Psoas muscle (tissue), 8 donors: ENCODE data around the gene MRPL49. TPM values are rescaled to one million over a fixed set of nuclear protein-coding genes. Genes with fewer than 3 reads are reported as not detected.

ENCODE experiments used
- ATAC-seq, 4 donors: fragments of 200-7000 bp; cut with Tn5 transposase; one replicate each; pipeline ENCODE4 v1.9.1; 2020; ENCODE audit warnings: moderate library complexity in 3 of 4, mild to moderate bottlenecking in 2 of 4
- DNase-seq, 2 donors: peaks; one replicate each; pipeline ENCODE4 v3.0.0-alpha.2; 2020
- H3K27ac ChIP-seq: fragments of 200-600 bp; one replicate; pipeline ENCODE4 v1.8.0; 2022
- H3K27me3 ChIP-seq, 3 donors: fragments of 200-600 bp in 1 of 3; one replicate each; pipeline versions ENCODE4 v1.6.1 to v1.8.0; 2013 to 2022; ENCODE audit warnings: low read length in 2 of 3, mild to moderate bottlenecking in 2 of 3, moderate library complexity in 1 of 3; ENCODE audit not compliant: insufficient read depth in 3 of 3
- H3K36me3 ChIP-seq, 2 donors: fragments of 200-600 bp in 1 of 2; one replicate each; pipeline versions ENCODE4 v1.6.1 to v1.8.0; 2013 to 2022; ENCODE audit warnings: low read depth in 1 of 2, mild to moderate bottlenecking in 1 of 2, moderate library complexity in 1 of 2; ENCODE audit not compliant: insufficient read depth in 1 of 2
- H3K4me1 ChIP-seq: fragments of 200-600 bp; one replicate; pipeline ENCODE4 v1.8.0; 2022
- H3K4me3 ChIP-seq: fragments of 200-600 bp; one replicate; pipeline ENCODE4 v1.8.0; 2022; ENCODE audit warnings: mild to moderate bottlenecking
- H3K9me3 ChIP-seq: fragments of 200-600 bp; one replicate; pipeline ENCODE4 v1.8.0; 2022
- CTCF ChIP-seq: fragments of 200-600 bp; IDR thresholded peaks from one replicate; pipeline ENCODE4 v1.8.0; 2022; ENCODE audit warnings: antibody characterized with exemption
- WGBS, 3 donors: extraction: QIAGEN DNeasy Blood & Tissue Kit; methylation state at CpG; one replicate each; pipeline versions ENCODE4 v1.1.6 to v1.1.7; 2013; 5-methylcytosine and 5-hydroxymethylcytosine counted together
- intact Hi-C, 2 donors: fragments of 100-400 bp; cut with DNase I; formaldehyde crosslinking; loops; one replicate each; pipeline versions ENCODE4 v1.11.0 to v1.14.2; 2022
- polyA plus RNA-seq, 3 donors: library from polyadenylated mRNA; stranded (reverse); fragments of 200-250 nt; gene quantifications; one replicate each; pipeline ENCODE4 v1.2.3, GENCODE V29; 2013
- total RNA-seq, 4 donors: library from RNA; stranded (reverse); fragmentation: NEBNext Ultra II Directional in 2 of 4; extraction: Animal tissue kit (Norgen Biotek cat#: 25700) in 2 of 4; gene quantifications; one replicate each; pipeline versions ENCODE4 v1.2.1 to v1.2.4, GENCODE V29; 2021 to 2023
- donor health status: healthy with polysubstance abuse.
- donor health status: DM: no; HTN: no; CAD: no; lungs with moderate emphysema.
- donor health status: Bipolar disorder and iron deficiency.
- donor health status: healthy.
- donor health status: DM: yes; HTN: yes; CAD: no.
- donor health status: DM: no; HTN: no; CAD: no.
- donor health status: DM: no; HTN: no; CAD: no.
- donor health status: DM: yes; HTN: yes; CAD: no.

The MRPL49 gene
- total and polyA plus RNA-seq, 7 donors: 29.0 to 54.1 (median 32.9) TPM

GRCh38 chr11:65110354-65110861, 11.7 kb upstream of the MRPL49 start:
- peak overlapping the region; percentile 46 for H3K27ac ChIP-seq
- no peak overlapping the region for H3K4me3 ChIP-seq
- ATAC-seq: peak; percentile 51 to 66 (median 58)
- intact Hi-C loops: loop anchor here (2.0 to 10.0 kb wide), 3 partner anchors 70 to 266 kb away; partner anchors contain the start of genes ARL2 (in 1 of the 2), CAPN1 (in 1 of the 2) and CDC42BPG (in 1 of the 2)
- TF ChIP-seq CTCF: peak; percentile 100
- WGBS, 3 donors: 14 to 16% (median 15%) methylated on average over 17 to 18 of the region's 18 CpGs
- peaks cover 17% of the 10 kb centered on the region for H3K4me1 ChIP-seq
- DNase-seq: peak; percentile 85 to 91
- H3K9me3 ChIP-seq: no peaks in the 10 kb centered on the region
- no peaks in the 10 kb centered on the region for H3K27me3 ChIP-seq
- peaks cover 0 to 35% of the 10 kb centered on the region in 2 donors for H3K36me3 ChIP-seq

- Histone ChIP-seq H3K27ac (peak overlapping the region; percentile 46), H3K27me3 (no peaks in the 10 kb centered on the region), H3K4me3 (peak overlapping the region; percentile 73), H3K4me1 (peaks cover 26% of the 10 kb centered on the region), H3K9me3 (no peaks in the 10 kb centered on the region), H3K36me3 (peaks cover 0 to 35% of the 10 kb centered on the region in 2 donors)
- peak in 1 of 4 donors; percentile 0 for ATAC-seq
- intact Hi-C loops: loop anchor here (2.0 to 10.0 kb wide), 3 partner anchors 70 to 266 kb away; partner anchors contain the start of genes ARL2 (in 1 of the 2), CAPN1 (in 1 of the 2) and CDC42BPG (in 1 of the 2)
- DNase-seq: no peak
- TF ChIP-seq CTCF: no peak
- WGBS, 3 donors: 61 to 66% (median 64%) methylated on average over 30 to 31 of the region's 31 CpGs
These were observed 10.9 kb upstream of the MRPL49 start for GRCh38 chr11:65111159-65111743.

GRCh38 chr11:65111744-65112545, 10.2 kb upstream of the MRPL49 start, which contains the start of gene TM7SF2:
Gene TM7SF2, plus strand, starts transcription at chr11:65111872. Its CDS starts 144 bp downstream, at chr11:65112016.
- no peaks in the 10 kb centered on the region for H3K27me3 ChIP-seq
- H3K27ac ChIP-seq: peak within 1 kb of the TSS; percentile 68
- H3K4me3 ChIP-seq: peak within 1 kb of the TSS; percentile 73
- no peaks in the 10 kb centered on the region for H3K9me3 ChIP-seq
- H3K36me3 ChIP-seq: peaks cover 0 to 35% of the 10 kb centered on the region in 2 donors
- peak; percentile 96 to 97 for DNase-seq
- WGBS, 3 donors: 0 to 2% (median 1%) methylated on average over 45 to 64 of the region's 64 CpGs
- no peak for TF ChIP-seq CTCF
- peak; percentile 85 to 92 (median 90) for ATAC-seq
- intact Hi-C loops: loop anchor here (2.0 to 10.0 kb wide), 3 partner anchors 69 to 267 kb away; partner anchors contain the start of genes ARL2 (in 1 of the 2), CAPN1 (in 1 of the 2) and CDC42BPG (in 1 of the 2)
- H3K4me1 ChIP-seq: peaks cover 31% of the 10 kb centered on the region

GRCh38 chr11:65112546-65113360, 9.4 kb upstream of the MRPL49 start:
- TF ChIP-seq CTCF: peak; percentile 83
- Histone ChIP-seq H3K27ac (peak overlapping the region; percentile 68), H3K4me1 (peaks cover 31% of the 10 kb centered on the region), H3K36me3 (peaks cover 0 to 33% of the 10 kb centered on the region in 2 donors), H3K27me3 (no peaks in the 10 kb centered on the region), H3K4me3 (peak overlapping the region; percentile 73), H3K9me3 (no peaks in the 10 kb centered on the region)
- DNase-seq (peak; percentile 67 to 86), ATAC-seq (peak; percentile 56 to 73 (median 68))
- 3 to 4% (median 4%) methylated on average over 45 to 57 of the region's 57 CpGs for WGBS, 3 donors
- intact Hi-C loops: loop anchor here (5.0 to 10.0 kb wide), 2 partner anchors 100 to 268 kb away; partner anchors contain the start of genes ARL2 (in 1 of the 2) and CDC42BPG (in 1 of the 2)
